GM12875 (cell line): ENCODE results near the gene WDR53.
"Not testable (repeated sequence)": the region's sequence is repeated elsewhere in the genome, so short reads cannot be mapped to it uniquely, and the experiment has no call there.

Source experiments
- H3K4me3 ChIP-seq: one replicate; pipeline ENCODE4 v1.5.1; 2011; ENCODE audit warnings: low read depth, low read length, control low read depth
- CTCF ChIP-seq: IDR thresholded peaks from 2 replicates; pipeline ENCODE4 v1.5.1; 2011; ENCODE audit warnings: low read depth, mild to moderate bottlenecking, control low read depth, inconsistent platforms, low read length, moderate library complexity, borderline replicate concordance; ENCODE audit not compliant: insufficient read depth

Gene WDR53

GRCh38 chr3:196568246-196569002, at the start of gene WDR53, which contains the start of gene FBXO45:
TSS of gene WDR53 (minus strand) at chr3:196568554. CDS start at chr3:196561475, 7,079 bp downstream.
TSS of gene FBXO45 (plus strand) at chr3:196568660. CDS start at chr3:196568985, 325 bp downstream.
- no peak for TF ChIP-seq CTCF
- peak within 1 kb of the TSS; percentile 100 for H3K4me3 ChIP-seq

GRCh38 chr3:196617256-196617655, 48.9 kb upstream of the WDR53 start:
- no peak overlapping the region for H3K4me3 ChIP-seq
- TF ChIP-seq CTCF: no peak

GRCh38 chr3:196615234-196615633, 46.9 kb upstream of the WDR53 start:
- H3K4me3 ChIP-seq: not testable (repeated sequence)

GRCh38 chr3:196611761-196612483, 43.6 kb upstream of the WDR53 start:
- no peak for TF ChIP-seq CTCF
- no peak overlapping the region for H3K4me3 ChIP-seq

- TF ChIP-seq CTCF: no peak
- H3K4me3 ChIP-seq: no peak overlapping the region
These were observed 41.6 kb upstream of the WDR53 start for GRCh38 chr3:196609805-196610515.

- TF ChIP-seq CTCF: peak; percentile 85
These were observed 41.0 kb upstream of the WDR53 start for GRCh38 chr3:196609343-196609775.

GRCh38 chr3:196608693-196609092, 40.3 kb upstream of the WDR53 start:
- TF ChIP-seq CTCF: no peak
- no peak overlapping the region for H3K4me3 ChIP-seq

More at GRCh38 chr3:196609343-196609775, 41.0 kb upstream of the WDR53 start:
- no peak overlapping the region for H3K4me3 ChIP-seq
